ENCODE results near the gene BMPR1B.
"Not testable (repeated sequence)": the region's sequence is repeated elsewhere in the genome, so short reads cannot be mapped to it uniquely, and the experiment has no call there.

Gene BMPR1B

DNA sequence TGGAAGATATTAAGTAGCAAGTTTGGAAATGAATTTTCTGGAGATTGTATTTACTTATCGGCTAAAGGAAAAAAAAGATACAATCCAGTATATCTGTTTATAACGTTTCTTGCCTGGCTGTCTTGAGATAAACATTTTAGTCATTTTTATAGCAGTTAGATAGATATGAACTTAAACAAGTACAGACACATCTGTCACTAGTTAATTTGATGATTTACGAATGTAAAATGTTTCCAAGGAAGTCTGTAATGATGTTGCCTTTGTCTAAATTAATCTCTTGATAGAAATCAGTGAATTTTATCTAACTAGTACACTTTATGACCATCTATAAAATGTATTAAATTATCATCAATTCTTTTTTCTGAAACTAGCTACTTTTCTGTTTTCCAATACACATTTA is 5.7 kb downstream of the BMPR1B start:
- no peak for DNase-seq

- no peak for DNase-seq
Measured at GRCh38 chr4:94764069-94764468, 6.3 kb downstream of the BMPR1B start.

DNA sequence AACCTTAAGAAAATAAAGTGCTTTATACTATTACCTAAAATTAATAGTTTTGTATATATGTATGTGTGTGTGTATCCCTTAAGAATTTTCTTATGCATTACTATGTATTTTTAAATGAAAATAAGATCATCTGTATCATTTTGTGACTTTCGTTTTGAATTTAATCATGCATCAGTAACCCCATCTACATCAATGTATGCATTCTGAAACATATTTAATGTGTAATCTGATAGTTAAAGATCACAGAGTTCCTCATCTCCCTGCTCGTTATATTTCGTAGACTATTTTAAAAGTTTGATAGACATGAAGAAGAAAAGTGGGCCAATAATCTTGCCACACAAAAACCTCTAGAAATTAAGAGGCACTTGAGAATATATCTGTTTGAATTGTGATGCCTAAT is 7.4 kb downstream of the BMPR1B start:
- no peak for DNase-seq

DNA sequence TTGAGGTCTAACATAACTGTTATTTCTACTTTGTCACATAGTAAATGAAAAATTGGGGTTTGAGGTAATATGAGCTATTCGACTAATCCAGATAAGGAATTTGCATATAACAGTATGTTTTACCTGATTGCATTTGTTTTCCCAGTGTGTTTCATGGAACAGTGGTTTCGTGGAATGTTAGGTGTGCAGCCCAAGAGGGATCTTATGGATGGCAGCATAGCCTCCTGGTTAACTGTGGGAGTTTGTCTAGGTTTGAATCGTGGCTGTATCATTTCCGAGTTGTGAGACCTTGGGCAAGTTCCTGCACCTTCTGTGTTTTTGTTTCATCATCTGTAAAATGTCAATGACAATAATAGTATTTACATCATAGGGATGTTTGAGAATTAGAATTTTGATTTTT is 7.9 kb downstream of the BMPR1B start:
- DNase-seq = no peak

DNA sequence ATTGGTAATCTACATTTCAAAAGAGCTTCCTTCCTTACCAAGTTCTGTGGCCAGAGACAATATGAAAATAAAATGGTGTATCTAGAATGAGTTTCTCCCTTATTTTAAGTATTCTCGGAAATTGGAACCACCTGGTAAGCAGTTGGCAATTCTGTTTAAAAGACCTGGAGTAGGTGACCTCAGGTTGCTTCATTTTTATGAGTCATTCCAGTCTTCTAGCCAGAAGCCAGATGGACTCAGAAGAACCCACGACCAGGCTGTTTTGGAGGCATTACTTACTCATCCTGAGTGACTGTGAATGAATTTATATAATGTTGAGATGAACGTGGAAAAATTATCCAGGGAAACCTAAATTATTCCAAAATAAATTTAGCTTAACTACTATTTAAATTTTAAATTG is 9.1 kb downstream of the BMPR1B start:
- DNase-seq = no peak

GRCh38 chr4:94767446-94767845 is 9.7 kb downstream of the BMPR1B start:
- no peak for DNase-seq

- no peak for DNase-seq
Measured at GRCh38 chr4:94782707-94783106, 25.0 kb downstream of the BMPR1B start.

GRCh38 chr4:94791701-94792100 is 33.9 kb downstream of the BMPR1B start:
- no peak for DNase-seq

DNA sequence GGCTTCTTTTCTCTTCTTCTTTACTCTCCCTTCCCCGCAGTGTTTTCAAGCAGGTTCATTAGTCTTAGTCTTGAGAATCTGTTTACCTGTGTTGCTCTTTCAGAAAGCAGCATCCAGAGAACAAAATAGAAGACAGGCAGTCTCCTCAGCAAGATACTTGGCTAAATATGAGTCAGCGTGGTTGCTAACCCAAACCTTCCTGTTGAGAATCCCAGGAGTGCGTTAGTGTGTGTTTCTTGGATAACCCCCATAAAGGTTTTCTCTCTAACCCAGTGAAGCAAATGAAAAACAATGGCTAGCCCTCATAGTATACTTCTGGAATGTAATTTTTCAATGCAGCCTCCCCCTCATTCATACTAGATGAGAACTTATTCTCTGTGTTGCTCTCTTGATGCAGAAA is 41.1 kb downstream of the BMPR1B start:
- DNase-seq = no peak

DNA sequence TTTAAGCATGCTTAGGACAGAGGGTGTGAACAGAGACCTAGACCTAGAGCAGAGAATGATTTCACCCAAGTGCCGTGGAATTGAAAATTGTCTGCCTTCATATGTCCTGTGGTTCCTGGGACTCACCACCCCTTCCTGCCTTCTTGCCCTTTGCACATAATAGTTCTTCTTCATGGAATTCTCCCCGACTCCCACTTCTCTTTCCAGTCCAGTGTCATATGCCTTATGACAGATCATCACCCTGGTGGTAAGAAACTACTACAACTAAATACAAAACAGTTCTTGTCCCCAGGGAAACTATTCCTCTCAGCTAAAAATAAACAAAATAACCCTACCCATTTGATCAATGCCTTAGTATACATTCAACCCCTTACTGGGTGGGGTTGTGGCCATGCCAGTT is 43.3 kb downstream of the BMPR1B start:
- no peak for DNase-seq

GRCh38 chr4:94802091-94802490 is 44.3 kb downstream of the BMPR1B start:
- DNase-seq = no peak

GRCh38 chr4:94803181-94803580 is 45.4 kb downstream of the BMPR1B start:
- no peak for DNase-seq

DNA sequence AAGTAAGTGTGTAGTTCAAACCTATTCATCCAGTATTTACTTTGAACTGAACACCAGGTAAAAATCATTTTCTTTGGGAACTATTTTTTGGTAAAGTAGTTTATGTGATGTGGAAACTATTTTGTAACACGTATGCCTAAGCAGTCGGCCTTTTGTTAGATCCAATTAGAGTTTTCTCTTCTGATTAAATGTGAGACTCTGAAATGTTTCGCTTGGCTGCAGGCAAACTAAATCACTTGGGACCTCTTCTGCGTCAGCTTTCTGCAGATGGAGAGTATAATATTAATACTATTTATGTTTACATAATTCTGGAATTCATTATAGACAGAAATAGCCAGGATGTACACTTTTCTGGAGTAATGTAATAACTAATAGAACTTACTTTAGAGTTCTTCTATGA is 46.9 kb downstream of the BMPR1B start:
- no peak for DNase-seq

GRCh38 chr4:94806376-94806775 is 48.6 kb downstream of the BMPR1B start:
- DNase-seq = no peak

GRCh38 chr4:94811643-94812042 is 53.9 kb downstream of the BMPR1B start:
- no peak for DNase-seq

- DNase-seq = no peak
Measured at GRCh38 chr4:94813221-94813620, 55.5 kb downstream of the BMPR1B start.

DNA sequence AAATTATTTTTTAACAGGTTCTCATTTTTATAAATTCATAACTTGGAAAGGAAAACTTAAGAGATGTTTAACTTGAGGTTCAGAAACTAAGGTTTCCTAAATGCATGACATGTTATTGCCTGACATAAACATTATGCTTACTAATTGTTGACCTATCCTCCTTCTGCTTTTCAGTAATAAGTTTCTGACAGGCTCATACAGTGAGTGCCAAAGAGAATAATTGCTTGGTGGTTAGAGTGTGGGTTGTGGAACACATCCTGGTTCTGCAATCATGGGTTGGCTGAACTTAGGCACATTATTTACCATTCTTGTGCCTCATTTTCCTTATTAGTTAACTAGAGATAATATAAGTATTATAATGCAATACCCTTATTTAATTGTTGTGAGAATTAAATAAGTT is 56.5 kb downstream of the BMPR1B start:
- no peak for DNase-seq

GRCh38 chr4:94819371-94820168 is 61.8 kb downstream of the BMPR1B start:
- no peak for DNase-seq

DNA sequence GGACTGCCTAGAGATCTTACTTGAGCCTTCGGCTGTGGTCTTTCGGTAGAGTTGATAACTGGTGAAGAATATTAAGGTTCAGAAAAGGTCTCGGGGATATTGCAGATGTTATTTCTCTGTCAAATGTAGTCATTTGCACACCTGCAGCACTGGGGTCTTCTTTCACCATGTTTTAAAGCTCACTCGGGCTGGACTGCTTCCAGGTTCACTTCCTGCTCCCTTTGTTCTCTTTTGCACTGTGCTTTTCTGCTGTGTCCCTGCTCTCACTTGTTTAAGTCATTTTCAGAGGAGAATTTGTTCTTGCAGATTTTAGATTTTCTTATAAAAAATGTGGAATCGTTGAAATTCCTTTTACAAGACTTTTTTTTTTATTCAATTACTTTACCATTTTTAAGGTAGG is 68.5 kb downstream of the BMPR1B start:
- DNase-seq = no peak

DNA sequence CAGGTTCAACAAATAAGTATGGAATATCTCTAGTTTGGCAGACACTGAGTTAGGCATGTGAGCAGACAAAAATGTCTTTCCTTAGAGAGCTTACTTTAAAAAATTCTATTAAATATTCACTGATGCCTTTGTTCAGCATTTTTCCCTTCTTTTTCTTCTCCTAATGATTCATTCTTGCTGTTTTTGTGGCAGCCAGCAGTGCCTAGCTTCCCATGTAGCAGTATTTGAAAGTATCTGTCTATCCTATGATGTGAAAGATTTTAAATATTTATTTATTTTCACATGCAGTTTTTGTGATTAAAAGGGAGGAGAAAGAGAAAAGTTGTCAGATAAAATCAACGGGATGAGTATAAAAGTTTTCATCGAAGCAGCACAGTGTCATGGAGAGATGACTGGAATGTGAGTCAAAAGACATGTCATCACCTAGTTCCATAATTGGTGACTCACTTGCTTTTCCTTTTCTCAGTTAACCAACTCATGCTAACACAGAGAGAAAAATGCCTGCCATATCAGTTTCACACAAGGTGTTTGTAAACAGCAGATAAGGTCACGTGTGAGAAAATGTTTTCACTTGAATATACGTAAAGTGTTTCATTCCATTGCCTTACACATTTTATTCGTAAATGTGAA is 69.8 kb downstream of the BMPR1B start:
- no peak for DNase-seq

DNA sequence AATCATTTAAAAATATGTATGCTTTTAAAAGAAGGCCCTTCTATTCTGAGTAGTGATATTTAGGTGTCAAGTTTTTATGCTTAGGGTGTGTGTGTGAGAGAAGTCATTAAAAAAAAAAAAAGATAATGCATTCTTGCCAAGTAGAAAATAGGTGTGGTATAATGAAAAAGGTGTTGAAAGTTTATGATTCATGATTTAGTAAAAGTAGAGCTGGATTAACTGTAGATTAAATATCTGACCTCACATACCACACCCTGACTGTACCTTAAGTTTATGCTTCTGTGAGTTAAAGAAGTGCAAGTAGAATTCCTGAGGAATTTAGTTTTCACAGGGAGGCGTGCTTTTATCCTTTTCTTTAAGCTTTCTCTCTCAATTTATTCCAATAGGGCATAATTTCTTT is 71.1 kb downstream of the BMPR1B start:
- no peak for DNase-seq

GRCh38 chr4:94831607-94832006 is 73.9 kb downstream of the BMPR1B start:
- no peak for DNase-seq

GRCh38 chr4:94832329-94832728 is 74.6 kb downstream of the BMPR1B start:
- DNase-seq = not testable (repeated sequence)

DNA sequence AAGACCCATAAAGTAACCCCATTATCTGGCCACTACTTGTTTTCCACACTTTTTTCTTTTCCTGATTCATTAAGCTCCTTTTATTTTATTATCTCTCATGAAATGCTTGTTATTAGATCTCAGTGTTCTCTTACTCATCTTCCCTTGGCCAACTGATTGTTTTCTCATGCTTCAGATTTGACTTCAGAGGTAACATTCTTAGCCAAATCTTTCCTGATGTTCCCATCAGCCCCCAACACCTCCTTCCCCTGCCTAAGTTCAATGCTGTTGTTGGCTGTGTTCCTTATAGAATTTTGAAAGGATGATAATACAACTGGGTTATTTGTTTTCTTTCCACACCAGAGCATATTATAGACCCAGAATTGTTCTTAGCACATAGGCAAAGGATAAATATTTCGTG is 75.6 kb downstream of the BMPR1B start:
- no peak for DNase-seq

DNA sequence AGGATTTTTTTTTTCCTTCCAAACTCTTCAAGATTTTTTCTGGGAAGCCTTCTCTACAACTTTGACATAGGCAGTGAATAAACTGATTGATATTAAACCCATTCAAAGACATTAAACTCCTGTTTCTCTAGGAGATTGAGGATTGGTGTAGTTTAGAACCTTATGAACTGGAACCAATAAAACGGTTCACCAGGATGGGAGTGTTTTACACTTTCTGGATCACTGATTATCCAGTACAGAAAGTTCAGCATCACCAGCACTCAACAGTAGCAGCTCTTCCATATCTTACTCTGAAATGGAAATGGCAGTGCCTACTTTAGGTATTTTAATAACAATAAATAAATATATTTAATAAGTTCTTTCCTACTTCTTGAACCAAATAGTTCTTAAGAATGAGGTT is 76.7 kb downstream of the BMPR1B start:
- no peak for DNase-seq

All from SHP77 treated with DMSO at 0.1 percent for 48 hours (cell line).